ENCODE results near the gene SLC16A7. TPM values are rescaled to one million over a fixed set of nuclear protein-coding genes. Genes with fewer than 3 reads are reported as not detected.

SLC16A7 gene
- total and polyA plus RNA-seq, 9 of the 15 experiments (the other 6 are each of a cell fraction or from before 2014, with no cell fraction given), result 0.18 TPM; not detected in 8

- TF ChIP-seq, protein P1, sequence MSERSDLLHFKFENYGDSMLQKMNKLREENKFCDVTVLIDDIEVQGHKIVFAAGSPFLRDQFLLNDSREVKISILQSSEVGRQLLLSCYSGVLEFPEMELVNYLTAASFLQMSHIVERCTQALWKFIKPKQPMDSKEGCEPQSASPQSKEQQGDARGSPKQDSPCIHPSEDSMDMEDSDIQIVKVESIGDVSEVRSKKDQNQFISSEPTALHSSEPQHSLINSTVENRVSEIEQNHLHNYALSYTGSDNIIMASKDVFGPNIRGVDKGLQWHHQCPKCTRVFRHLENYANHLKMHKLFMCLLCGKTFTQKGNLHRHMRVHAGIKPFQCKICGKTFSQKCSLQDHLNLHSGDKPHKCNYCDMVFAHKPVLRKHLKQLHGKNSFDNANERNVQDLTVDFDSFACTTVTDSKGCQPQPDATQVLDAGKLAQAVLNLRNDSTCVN (CRISPR knock-in tag; IDR thresholded peaks at IDR 0.05), result no peak
Observed at GRCh38 chr12:59594943-59595500, 807 bp upstream of the SLC16A7 start (continued).

DNA sequence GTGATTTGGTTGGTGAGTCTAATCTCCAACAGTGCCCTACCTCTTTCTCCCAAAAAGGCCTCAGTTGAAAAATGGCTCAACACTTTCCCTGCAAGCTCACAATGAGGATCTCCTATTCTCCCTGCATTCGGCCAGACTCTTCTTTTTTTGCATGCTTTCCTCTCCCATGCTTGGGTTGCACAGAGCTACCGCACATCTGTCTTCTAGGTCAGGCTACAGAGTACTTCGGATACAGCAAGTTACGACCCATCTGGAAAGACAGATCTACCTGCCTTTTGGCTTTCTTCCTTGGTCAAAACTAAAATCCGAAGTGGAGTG is 305 bp upstream of the SLC16A7 start:
- Histone ChIP-seq H3K4me3 (no peak overlapping the region), H4K20me1 (replicated peaks; ENCODE audit: control insufficient read depth, insufficient read depth, low read length) (no peaks in the 10 kb centered on the region), H3K27ac (ENCODE audit: extremely low read depth, low read depth, low read length) (no peak overlapping the region), H3K9me1 (ENCODE audit: control insufficient read depth, insufficient read depth, low read length) (no peaks in the 10 kb centered on the region), H2AFZ (ENCODE audit: low read depth, low read length) (no peak overlapping the region), H3K9me3 (replicated peaks; ENCODE audit: control insufficient read depth, insufficient read depth, low read depth, low read length) (no peaks in the 10 kb centered on the region), H3K4me2 (ENCODE audit: insufficient read depth, low read length) (no peak overlapping the region), H3K79me2 (ENCODE audit: control insufficient read depth, insufficient read depth, low read length) (no peaks in the 10 kb centered on the region), H3K36me3 (ENCODE audit: control insufficient read depth, insufficient read depth, low read length) (no peaks in the 10 kb centered on the region), H3K27me3 (ENCODE audit: control insufficient read depth in 2 of 2, insufficient read depth in 2 of 2, low read length in 2 of 2) (no peaks in the 10 kb centered on the region), H3K4me1 (replicated peaks in 1 of 2; ENCODE audit: control insufficient read depth in 2 of 2, insufficient read depth in 2 of 2, low read length in 2 of 2) (no peaks in the 10 kb centered on the region), H3K9ac (ENCODE audit: insufficient read depth in 1 of 2, low read depth in 2 of 2, low read length in 2 of 2) (no peak overlapping the region)
- no TSS peak for BruUV-seq (replicated peaks)
- WGBS (ENCODE audit: insufficient coverage, low coverage, missing lambda C conversion rate), result 0% methylated on average over 5 of the region's 5 CpGs
- ChIA-PET POLR2A (no interaction called here), CTCF (ENCODE audit: low intra/inter-chr PET ratio) (no interaction called here)
- intact Hi-C loops (cut with micrococcal nuclease) (no loop called here), in situ Hi-C loops (cut with MboI) (no loop called here)
- DNase-seq (ENCODE audit: extremely low read depth in 1 of 4, low spot score in 3 of 4) (no peak), FAIRE-seq (no peak), ATAC-seq (no peak)
- TF ChIP-seq L3MBTL2 (IDR thresholded peaks at IDR 0.05), result no peak
- TF ChIP-seq ZFP91 (CRISPR knock-in tag; IDR thresholded peaks at IDR 0.05), result no peak
- TF ChIP-seq ZNF184 (CRISPR knock-in tag; IDR thresholded peaks at IDR 0.05), result no peak
- TF ChIP-seq MAFG (tag; conservative IDR thresholded peaks at IDR 0.05), result no peak
- no peak for TF ChIP-seq TAF9B (IDR thresholded peaks at IDR 0.05; ENCODE audit: partially characterized antibody)
- TF ChIP-seq PHF20 (IDR thresholded peaks at IDR 0.05; ENCODE audit: partially characterized antibody), result no peak
- TF ChIP-seq KLF13 (tag; IDR thresholded peaks at IDR 0.05; ENCODE audit: borderline replicate concordance, low read depth), result no peak
- no peak for TF ChIP-seq HDGF (IDR thresholded peaks at IDR 0.05)
- TF ChIP-seq ZNF766 (CRISPR knock-in tag; conservative IDR thresholded peaks at IDR 0.05), result no peak
- no peak for TF ChIP-seq ZZZ3 (IDR thresholded peaks at IDR 0.05)
- TF ChIP-seq ZNF707 (CRISPR knock-in tag; conservative IDR thresholded peaks at IDR 0.05), result no peak
- TF ChIP-seq ZNF311 (CRISPR knock-in tag; IDR thresholded peaks at IDR 0.05), result no peak
- no peak for TF ChIP-seq ZBTB1 (CRISPR knock-in tag; IDR thresholded peaks at IDR 0.05; ENCODE audit: borderline replicate concordance, low read depth)
